Measurements from ENCODE around the gene ERN1.
"Not testable (repeated sequence)": the region's sequence is repeated elsewhere in the genome, so short reads cannot be mapped to it uniquely, and the experiment has no call there.

The ERN1 gene

DNA sequence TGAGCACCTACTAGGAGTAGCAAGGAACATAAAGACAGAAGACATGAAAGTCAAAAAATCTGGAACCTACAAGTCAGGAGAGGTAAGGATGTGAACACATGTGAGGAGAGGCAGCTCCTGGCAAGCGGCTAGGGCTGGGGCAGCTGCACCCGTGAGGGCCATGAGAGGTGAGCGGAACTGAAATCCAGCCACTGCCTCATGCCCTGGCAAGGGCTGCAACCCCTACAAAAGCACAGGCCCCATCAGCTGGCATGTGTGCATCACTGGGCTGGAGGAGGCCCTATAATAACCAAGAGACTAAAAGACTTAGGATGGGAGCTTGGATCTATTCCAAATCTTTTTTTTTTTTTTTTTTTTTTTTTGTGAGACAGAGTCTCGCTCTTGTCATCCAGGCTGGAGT is 40.3 kb upstream of the ERN1 start:
- Histone ChIP-seq H3K79me2 (ENCODE audit: low read length) (no peaks in the 10 kb centered on the region), H3K4me2 (ENCODE audit: low read depth, low read length) (no peak overlapping the region), H3K9me2 (replicated peaks; ENCODE audit: insufficient read depth, low read length) (no peaks in the 10 kb centered on the region), H3K4me1 (ENCODE audit: low read length) (no peaks in the 10 kb centered on the region), H3K27me3 (replicated peaks; ENCODE audit: insufficient read depth, low read length) (no peaks in the 10 kb centered on the region), H3K9me3 (replicated peaks; ENCODE audit: insufficient read depth, low read length) (no peaks in the 10 kb centered on the region), H3K27ac (ENCODE audit: low read length) (no peak overlapping the region), H3K9ac (ENCODE audit: low read length) (no peak overlapping the region), H4K20me1 (ENCODE audit: insufficient read depth, low read length) (no peaks in the 10 kb centered on the region), H3K4me3 (ENCODE audit: low read length) (no peak overlapping the region), H3F3A (ENCODE audit: insufficient read depth, low read length) (0 out of 2 replicates have a peak, but pooled peaks cover 3% of the 10 kb centered on the region), H3K36me3 (replicated peaks; ENCODE audit: insufficient read depth, low read length) (no peaks in the 10 kb centered on the region), H2AFZ (ENCODE audit: low read length) (no peak overlapping the region)
- no peak for TF ChIP-seq EZH2phosphoT487 (IDR thresholded peaks at IDR 0.05; ENCODE audit: low read length)
- no peak for TF ChIP-seq EZH2 (optimal IDR thresholded peaks at IDR 0.05; ENCODE audit: low read depth, low read length)
- TF ChIP-seq, protein P1, sequence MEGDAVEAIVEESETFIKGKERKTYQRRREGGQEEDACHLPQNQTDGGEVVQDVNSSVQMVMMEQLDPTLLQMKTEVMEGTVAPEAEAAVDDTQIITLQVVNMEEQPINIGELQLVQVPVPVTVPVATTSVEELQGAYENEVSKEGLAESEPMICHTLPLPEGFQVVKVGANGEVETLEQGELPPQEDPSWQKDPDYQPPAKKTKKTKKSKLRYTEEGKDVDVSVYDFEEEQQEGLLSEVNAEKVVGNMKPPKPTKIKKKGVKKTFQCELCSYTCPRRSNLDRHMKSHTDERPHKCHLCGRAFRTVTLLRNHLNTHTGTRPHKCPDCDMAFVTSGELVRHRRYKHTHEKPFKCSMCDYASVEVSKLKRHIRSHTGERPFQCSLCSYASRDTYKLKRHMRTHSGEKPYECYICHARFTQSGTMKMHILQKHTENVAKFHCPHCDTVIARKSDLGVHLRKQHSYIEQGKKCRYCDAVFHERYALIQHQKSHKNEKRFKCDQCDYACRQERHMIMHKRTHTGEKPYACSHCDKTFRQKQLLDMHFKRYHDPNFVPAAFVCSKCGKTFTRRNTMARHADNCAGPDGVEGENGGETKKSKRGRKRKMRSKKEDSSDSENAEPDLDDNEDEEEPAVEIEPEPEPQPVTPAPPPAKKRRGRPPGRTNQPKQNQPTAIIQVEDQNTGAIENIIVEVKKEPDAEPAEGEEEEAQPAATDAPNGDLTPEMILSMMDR (IDR thresholded peaks at IDR 0.05; ENCODE audit: low read length), result no peak
- DNase-seq, result no peak

DNA sequence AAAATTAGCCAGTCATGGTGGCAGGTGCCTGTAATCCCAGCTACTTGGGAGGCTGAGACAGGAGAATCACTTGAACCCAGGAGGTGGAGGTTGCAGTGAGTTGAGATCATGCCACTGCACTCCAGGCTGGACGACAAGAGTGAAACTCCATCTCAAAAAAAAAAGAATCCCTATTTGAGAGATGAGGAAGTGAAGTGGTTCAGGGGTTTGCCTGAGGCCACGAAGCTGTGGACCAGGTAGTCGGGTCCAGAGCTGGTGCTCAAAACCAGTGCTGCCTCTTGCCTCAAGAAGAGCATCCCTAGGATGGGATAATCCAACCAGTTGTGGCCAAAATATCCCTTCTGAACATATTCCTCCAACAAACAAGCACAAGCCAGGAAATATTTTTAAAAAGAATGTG is 37.7 kb upstream of the ERN1 start:
- not testable (repeated sequence) for DNase-seq; H3K4me2 ChIP-seq (ENCODE audit: low read depth, low read length); H3K9me2 ChIP-seq (replicated peaks; ENCODE audit: insufficient read depth, low read length); H4K20me1 ChIP-seq (ENCODE audit: insufficient read depth, low read length); H3F3A ChIP-seq (ENCODE audit: insufficient read depth, low read length); H3K9ac ChIP-seq (ENCODE audit: low read length); H3K4me1 ChIP-seq (ENCODE audit: low read length); H3K9me3 ChIP-seq (replicated peaks; ENCODE audit: insufficient read depth, low read length); H3K27ac ChIP-seq (ENCODE audit: low read length); H3K36me3 ChIP-seq (replicated peaks; ENCODE audit: insufficient read depth, low read length); H3K27me3 ChIP-seq (replicated peaks; ENCODE audit: insufficient read depth, low read length); H3K4me3 ChIP-seq (ENCODE audit: low read length); H3K79me2 ChIP-seq (ENCODE audit: low read length); H2AFZ ChIP-seq (ENCODE audit: low read length)

DNA sequence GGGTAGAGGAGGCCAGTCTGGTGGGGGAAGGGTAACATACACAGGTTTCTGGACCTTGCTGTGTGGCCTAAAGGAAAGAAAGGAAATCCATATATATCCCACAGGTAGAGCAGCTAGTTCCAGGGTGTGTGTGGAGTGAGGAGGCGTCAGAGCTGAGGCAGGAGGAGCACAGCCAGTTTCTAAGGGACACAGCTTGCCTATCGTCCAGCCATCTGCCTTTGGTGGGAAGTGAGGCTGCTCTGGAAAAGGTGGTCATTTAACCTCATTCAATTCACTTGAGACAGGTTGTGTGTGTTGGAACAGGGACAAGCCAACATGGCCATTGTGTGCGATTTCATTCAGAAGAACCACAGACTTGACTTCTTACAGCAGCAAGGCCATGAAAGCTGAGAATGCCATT is 36.9 kb upstream of the ERN1 start:
- Histone ChIP-seq H3K4me2 (ENCODE audit: low read depth, low read length) (no peak overlapping the region), H3K27me3 (replicated peaks; ENCODE audit: insufficient read depth, low read length) (no peaks in the 10 kb centered on the region), H4K20me1 (ENCODE audit: insufficient read depth, low read length) (no peaks in the 10 kb centered on the region), H2AFZ (ENCODE audit: low read length) (no peak overlapping the region), H3K4me3 (ENCODE audit: low read length) (no peak overlapping the region), H3K79me2 (ENCODE audit: low read length) (no peaks in the 10 kb centered on the region), H3K36me3 (replicated peaks; ENCODE audit: insufficient read depth, low read length) (no peaks in the 10 kb centered on the region), H3F3A (ENCODE audit: insufficient read depth, low read length) (0 out of 2 replicates have a peak, but pooled peaks cover 3% of the 10 kb centered on the region), H3K27ac (ENCODE audit: low read length) (no peak overlapping the region), H3K9me2 (replicated peaks; ENCODE audit: insufficient read depth, low read length) (no peaks in the 10 kb centered on the region), H3K9me3 (replicated peaks; ENCODE audit: insufficient read depth, low read length) (no peaks in the 10 kb centered on the region), H3K9ac (ENCODE audit: low read length) (no peak overlapping the region), H3K4me1 (ENCODE audit: low read length) (no peaks in the 10 kb centered on the region)
- TF ChIP-seq EZH2phosphoT487 (IDR thresholded peaks at IDR 0.05; ENCODE audit: low read length) (no peak), EZH2 (optimal IDR thresholded peaks at IDR 0.05; ENCODE audit: low read depth, low read length) (no peak)
- TF ChIP-seq, protein P1 (IDR thresholded peaks at IDR 0.05; ENCODE audit: low read length), result no peak
- DNase-seq, result no peak

DNA sequence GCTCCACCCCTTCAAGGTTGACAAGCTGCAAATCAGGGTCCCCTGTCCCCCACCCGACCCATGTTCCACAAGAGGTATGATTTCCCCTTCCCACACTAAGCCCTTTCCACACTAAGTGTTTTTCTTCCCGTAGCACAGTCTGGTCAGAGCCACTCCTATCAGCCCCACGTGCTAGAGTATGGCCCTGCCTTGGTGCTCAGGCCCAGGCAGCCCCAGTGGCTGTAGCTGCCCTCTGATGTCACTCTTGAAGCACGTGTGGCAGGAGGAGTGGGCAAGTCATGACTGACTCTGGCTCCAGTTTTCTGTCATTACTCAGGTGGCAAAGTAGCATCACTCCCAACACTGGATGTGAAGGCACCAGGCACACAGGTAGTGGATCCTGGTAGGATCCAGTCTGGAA is 35.4 kb upstream of the ERN1 start:
- no peaks in the 10 kb centered on the region for H3K9me3 ChIP-seq (replicated peaks; ENCODE audit: insufficient read depth, low read length)
- no peak for DNase-seq
- no peak overlapping the region for H3K27ac ChIP-seq (ENCODE audit: low read length)
- H3K4me1 ChIP-seq (ENCODE audit: low read length), result no peaks in the 10 kb centered on the region
- H3K9me2 ChIP-seq (replicated peaks; ENCODE audit: insufficient read depth, low read length), result no peaks in the 10 kb centered on the region
- no peak overlapping the region for H3K9ac ChIP-seq (ENCODE audit: low read length)
- no peaks in the 10 kb centered on the region for H3K79me2 ChIP-seq (ENCODE audit: low read length)
- no peaks in the 10 kb centered on the region for H4K20me1 ChIP-seq (ENCODE audit: insufficient read depth, low read length)
- 0 out of 2 replicates have a peak, but pooled peaks cover 3% of the 10 kb centered on the region for H3F3A ChIP-seq (ENCODE audit: insufficient read depth, low read length)
- H3K4me2 ChIP-seq (ENCODE audit: low read depth, low read length), result no peak overlapping the region
- H3K4me3 ChIP-seq (ENCODE audit: low read length), result no peak overlapping the region
- no peaks in the 10 kb centered on the region for H3K27me3 ChIP-seq (replicated peaks; ENCODE audit: insufficient read depth, low read length)
- H3K36me3 ChIP-seq (replicated peaks; ENCODE audit: insufficient read depth, low read length), result no peaks in the 10 kb centered on the region
- H2AFZ ChIP-seq (ENCODE audit: low read length), result no peak overlapping the region
- TF ChIP-seq, protein P1 (IDR thresholded peaks at IDR 0.05; ENCODE audit: low read length), result no peak
- no peak for TF ChIP-seq EZH2 (optimal IDR thresholded peaks at IDR 0.05; ENCODE audit: low read depth, low read length)
- TF ChIP-seq EZH2phosphoT487 (IDR thresholded peaks at IDR 0.05; ENCODE audit: low read length), result no peak
